OCI-LY1 (cell line): ENCODE data around the gene MFSD12.

Experiments
- H2AFZ ChIP-seq: fragments of 200-600 bp; sonication (generic), shearing (Covaris generic); 2 replicates; pipeline ENCODE4 v1.6.0; 2014; ENCODE audit warnings: antibody characterized with exemption, mild to moderate bottlenecking, low read length
- H3F3A ChIP-seq: fragments of 200-600 bp; sonication (generic), shearing (Covaris generic); 2 replicates; pipeline ENCODE4 v1.6.0; 2014; ENCODE audit warnings: mild to moderate bottlenecking, antibody characterized with exemption, low read length, moderate library complexity; ENCODE audit not compliant: insufficient read depth
- H3K27ac ChIP-seq: fragments of 200-600 bp; sonication (generic); 2 replicates; pipeline ENCODE4 v1.5.1; 2014; ENCODE audit warnings: low read length, mixed run types, mild to moderate bottlenecking, low read depth; ENCODE audit not compliant: poor library complexity, severe bottlenecking
- H3K27me3 ChIP-seq: fragments of 200-600 bp; sonication (generic); 2 replicates; pipeline ENCODE4 v1.6.0; 2014; ENCODE audit warnings: antibody characterized with exemption, mild to moderate bottlenecking, low read length, moderate library complexity; ENCODE audit not compliant: insufficient read depth
- H3K36me3 ChIP-seq: fragments of 200-600 bp; sonication (generic); 2 replicates; pipeline ENCODE4 v1.6.1; 2014; ENCODE audit warnings: mild to moderate bottlenecking, antibody characterized with exemption, low read length, moderate library complexity, mixed read lengths; ENCODE audit not compliant: insufficient read depth
- H3K4me1 ChIP-seq: fragments of 200-600 bp; sonication (generic); 2 replicates; pipeline ENCODE4 v1.5.1; 2014; ENCODE audit warnings: mild to moderate bottlenecking, low read length, moderate library complexity; ENCODE audit not compliant: insufficient read depth, severe bottlenecking
- H3K4me2 ChIP-seq: fragments of 200-600 bp; sonication (generic), shearing (Covaris generic); 2 replicates; pipeline ENCODE4 v1.6.1; 2014; ENCODE audit warnings: low read length
- H3K4me3 ChIP-seq: fragments of 200-600 bp; sonication (generic); 2 replicates; pipeline ENCODE4 v1.5.1; 2014; ENCODE audit warnings: low read length, low read depth, mild to moderate bottlenecking, mixed read lengths; ENCODE audit not compliant: poor library complexity, severe bottlenecking
- H3K79me2 ChIP-seq: fragments of 200-600 bp; shearing (Covaris generic); 2 replicates; pipeline ENCODE4 v1.6.1; 2016; ENCODE audit warnings: mixed run types, low read length, mixed read lengths; ENCODE audit not compliant: insufficient read depth
- H3K9ac ChIP-seq: fragments of 200-600 bp; sonication (generic), shearing (Covaris generic); 2 replicates; pipeline ENCODE4 v1.6.1; 2014; ENCODE audit warnings: mild to moderate bottlenecking, low read length, mixed read lengths
- H3K9me2 ChIP-seq: fragments of 200-600 bp; sonication (generic), shearing (Covaris generic); 2 replicates; pipeline ENCODE4 v1.6.1; 2014; ENCODE audit warnings: low read depth, mild to moderate bottlenecking, low read length, mixed read lengths
- H3K9me3 ChIP-seq: fragments of 200-600 bp; shearing (Covaris generic); 2 replicates; pipeline ENCODE4 v1.6.1; 2014; ENCODE audit warnings: low read length, mixed read lengths
- H4K20me1 ChIP-seq: fragments of 200-600 bp; sonication (generic), shearing (Covaris generic); 2 replicates; pipeline ENCODE4 v1.6.0; 2016; ENCODE audit warnings: mild to moderate bottlenecking, low read length; ENCODE audit not compliant: insufficient read depth
- EZH2 ChIP-seq: fragments of 200-600 bp; sonication (generic), shearing (Covaris generic); IDR thresholded peaks from 2 replicates; pipeline ENCODE4 v1.8.0; 2017; ENCODE audit warnings: borderline replicate concordance, mixed run types, mild to moderate bottlenecking, antibody characterized with exemption, low read length, moderate library complexity, mixed read lengths
- TF ChIP-seq, protein P1 (sequence below): fragments of 200-600 bp; sonication (generic), shearing (Covaris generic); IDR thresholded peaks from 2 replicates; pipeline ENCODE4 v1.5.1; 2017; ENCODE audit warnings: mild to moderate bottlenecking, antibody characterized with exemption, low read length, moderate library complexity, mixed read lengths

MFSD12 gene

DNA sequence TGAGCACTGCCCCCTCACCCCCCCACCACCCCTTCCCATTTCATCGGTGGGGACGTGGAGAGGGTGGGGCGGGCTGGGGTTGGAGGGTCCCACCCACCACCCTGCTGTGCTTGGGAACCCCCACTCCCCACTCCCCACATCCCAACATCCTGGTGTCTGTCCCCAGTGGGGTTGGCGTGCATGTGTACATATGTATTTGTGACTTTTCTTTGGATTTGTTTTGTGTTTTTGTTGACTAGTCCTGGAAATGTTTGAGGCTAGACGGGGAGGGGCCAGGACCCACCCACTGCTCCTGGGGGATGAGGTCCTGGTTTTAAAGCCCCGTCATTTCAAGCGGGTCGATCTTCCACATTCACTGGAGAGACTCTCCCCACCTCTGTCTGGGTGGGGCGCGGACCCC is 21.4 kb downstream of the MFSD12 start:
- Histone ChIP-seq H2AFZ (no peak overlapping the region), H3K9me2 (no peaks in the 10 kb centered on the region), H3K79me2 (no peaks in the 10 kb centered on the region), H3K4me3 (no peak overlapping the region), H3K4me2 (no peak overlapping the region), H3K4me1 (no peaks in the 10 kb centered on the region), H4K20me1 (no peaks in the 10 kb centered on the region), H3F3A (no peaks in the 10 kb centered on the region), H3K27ac (no peak overlapping the region), H3K27me3 (no peaks in the 10 kb centered on the region), H3K36me3 (peaks cover 62% of the 10 kb centered on the region), H3K9ac (no peak overlapping the region), H3K9me3 (no peaks in the 10 kb centered on the region)
- TF ChIP-seq, protein P1, sequence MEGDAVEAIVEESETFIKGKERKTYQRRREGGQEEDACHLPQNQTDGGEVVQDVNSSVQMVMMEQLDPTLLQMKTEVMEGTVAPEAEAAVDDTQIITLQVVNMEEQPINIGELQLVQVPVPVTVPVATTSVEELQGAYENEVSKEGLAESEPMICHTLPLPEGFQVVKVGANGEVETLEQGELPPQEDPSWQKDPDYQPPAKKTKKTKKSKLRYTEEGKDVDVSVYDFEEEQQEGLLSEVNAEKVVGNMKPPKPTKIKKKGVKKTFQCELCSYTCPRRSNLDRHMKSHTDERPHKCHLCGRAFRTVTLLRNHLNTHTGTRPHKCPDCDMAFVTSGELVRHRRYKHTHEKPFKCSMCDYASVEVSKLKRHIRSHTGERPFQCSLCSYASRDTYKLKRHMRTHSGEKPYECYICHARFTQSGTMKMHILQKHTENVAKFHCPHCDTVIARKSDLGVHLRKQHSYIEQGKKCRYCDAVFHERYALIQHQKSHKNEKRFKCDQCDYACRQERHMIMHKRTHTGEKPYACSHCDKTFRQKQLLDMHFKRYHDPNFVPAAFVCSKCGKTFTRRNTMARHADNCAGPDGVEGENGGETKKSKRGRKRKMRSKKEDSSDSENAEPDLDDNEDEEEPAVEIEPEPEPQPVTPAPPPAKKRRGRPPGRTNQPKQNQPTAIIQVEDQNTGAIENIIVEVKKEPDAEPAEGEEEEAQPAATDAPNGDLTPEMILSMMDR: no peak
- no peak for TF ChIP-seq EZH2

DNA sequence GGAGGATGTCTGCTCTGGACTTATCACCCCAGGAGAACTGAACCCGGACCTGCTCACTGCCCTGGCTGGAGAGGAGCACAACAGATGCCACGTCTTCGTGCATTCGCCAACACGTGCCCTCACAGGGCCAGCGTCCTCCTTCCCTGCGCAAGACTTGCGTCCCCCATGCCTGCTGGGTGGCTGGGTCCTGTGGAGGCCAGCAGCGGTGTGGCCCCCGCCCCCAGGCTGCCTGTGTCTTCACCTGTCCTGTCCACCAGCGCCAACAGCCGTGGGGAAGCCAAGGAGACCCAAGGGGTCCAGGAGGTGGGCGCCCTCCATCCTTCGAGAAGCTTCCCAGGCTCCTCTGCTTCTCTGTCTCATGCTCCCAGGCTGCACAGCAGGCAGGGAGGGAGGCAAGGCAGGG is 21.8 kb downstream of the MFSD12 start:
- H3K9me3 ChIP-seq: no peaks in the 10 kb centered on the region
- H3K79me2 ChIP-seq: no peaks in the 10 kb centered on the region
- H3K4me2 ChIP-seq: no peak overlapping the region
- H3K27ac ChIP-seq: no peak overlapping the region
- no peak overlapping the region for H3K9ac ChIP-seq
- no peaks in the 10 kb centered on the region for H3F3A ChIP-seq
- no peaks in the 10 kb centered on the region for H3K9me2 ChIP-seq
- no peaks in the 10 kb centered on the region for H4K20me1 ChIP-seq
- TF ChIP-seq, protein P1: no peak
- no peak for TF ChIP-seq EZH2
- no peaks in the 10 kb centered on the region for H3K27me3 ChIP-seq
- H2AFZ ChIP-seq: no peak overlapping the region
- H3K36me3 ChIP-seq: peaks cover 66% of the 10 kb centered on the region
- H3K4me3 ChIP-seq: no peak overlapping the region
- no peaks in the 10 kb centered on the region for H3K4me1 ChIP-seq

DNA sequence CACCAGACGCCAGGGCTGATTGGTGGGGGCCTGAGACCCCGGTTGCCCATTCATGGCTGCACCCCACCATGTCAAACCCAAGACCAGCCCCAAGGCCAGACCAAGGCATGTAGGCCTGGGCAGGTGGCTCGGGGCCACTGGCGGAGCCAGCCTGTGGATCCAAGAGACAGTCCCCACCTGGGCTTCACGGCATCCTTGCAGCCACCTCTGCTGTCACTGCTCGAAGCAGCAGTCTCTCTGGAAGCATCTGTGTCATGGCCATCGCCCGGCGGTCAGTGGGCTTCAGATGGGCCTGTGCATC is 22.2 kb downstream of the MFSD12 start:
- no peaks in the 10 kb centered on the region for H4K20me1 ChIP-seq
- H3K27ac ChIP-seq: no peak overlapping the region
- TF ChIP-seq, protein P1: no peak
- TF ChIP-seq EZH2: no peak
- H3K79me2 ChIP-seq: no peaks in the 10 kb centered on the region
- no peak overlapping the region for H3K9ac ChIP-seq
- peaks cover 70% of the 10 kb centered on the region for H3K36me3 ChIP-seq
- H3K9me2 ChIP-seq: no peaks in the 10 kb centered on the region
- no peak overlapping the region for H3K4me2 ChIP-seq
- no peak overlapping the region for H2AFZ ChIP-seq
- H3K9me3 ChIP-seq: no peaks in the 10 kb centered on the region
- H3K4me3 ChIP-seq: no peak overlapping the region
- no peaks in the 10 kb centered on the region for H3K4me1 ChIP-seq
- no peaks in the 10 kb centered on the region for H3F3A ChIP-seq
- no peaks in the 10 kb centered on the region for H3K27me3 ChIP-seq
